Erythroblast (primary cell): ENCODE measurements around the gene FNBP1L.

Experiments
- GATA1 ChIP-seq: IDR thresholded peaks from 2 replicates; pipeline ENCODE4 v1.6.1; 2011; ENCODE audit warnings: low read depth, mild to moderate bottlenecking, control low read depth, low read length, moderate library complexity
- POLR2A ChIP-seq: IDR thresholded peaks from 2 replicates; pipeline ENCODE4 v1.6.1; 2011; ENCODE audit warnings: mild to moderate bottlenecking, low read length

GRCh38 chr1:93594603-93594880, 146.6 kb downstream of the FNBP1L start:
- TF ChIP-seq POLR2A (no peak), GATA1 (no peak)
